Stimulated activated naive CD4-positive, alpha-beta T cell (primary cell): Measurements from ENCODE around the gene KCTD11.
"Not testable (repeated sequence)": the region's sequence is repeated elsewhere in the genome, so short reads cannot be mapped to it uniquely, and the experiment has no call there.

ENCODE experiments used
- DNase-seq, 6 experiments: peaks; one replicate each; lab custom pipeline; 2025; lab: John Stamatoyannopoulos, UW

KCTD11 gene

DNA sequence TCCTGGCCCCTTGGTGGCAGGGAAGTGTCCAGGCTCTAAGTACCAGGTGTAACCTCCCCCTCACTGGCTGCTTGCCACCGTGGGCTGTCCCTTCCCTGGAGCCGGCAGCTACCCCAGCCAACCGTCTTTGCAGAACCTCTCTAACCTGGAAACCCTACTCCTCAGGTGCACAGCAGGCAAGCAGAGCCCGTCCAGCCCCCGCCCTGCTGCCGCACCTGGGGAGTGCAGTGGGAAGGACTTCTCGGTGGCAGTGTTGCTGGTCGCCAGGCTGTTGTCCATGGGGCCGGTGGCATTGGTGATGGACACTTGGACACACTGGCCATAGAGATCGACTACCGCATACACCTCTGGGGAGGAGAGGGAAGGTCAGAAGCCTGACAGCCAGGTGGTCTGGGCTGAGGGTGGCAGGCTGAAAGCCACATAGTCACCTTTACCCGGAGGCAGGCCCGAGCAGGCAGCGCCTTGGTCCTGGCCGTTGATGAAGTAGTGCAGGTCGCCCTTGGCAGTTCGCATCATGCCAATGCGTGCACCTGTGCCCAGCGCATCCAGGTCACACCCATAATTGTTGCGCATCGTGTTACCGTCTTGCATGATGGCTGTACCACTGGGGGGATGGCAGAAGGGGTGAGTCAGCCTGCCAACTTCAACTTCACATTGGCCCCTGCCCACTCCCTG lies 29.3 kb upstream of the KCTD11 start:
- DNase-seq = no peak

DNA sequence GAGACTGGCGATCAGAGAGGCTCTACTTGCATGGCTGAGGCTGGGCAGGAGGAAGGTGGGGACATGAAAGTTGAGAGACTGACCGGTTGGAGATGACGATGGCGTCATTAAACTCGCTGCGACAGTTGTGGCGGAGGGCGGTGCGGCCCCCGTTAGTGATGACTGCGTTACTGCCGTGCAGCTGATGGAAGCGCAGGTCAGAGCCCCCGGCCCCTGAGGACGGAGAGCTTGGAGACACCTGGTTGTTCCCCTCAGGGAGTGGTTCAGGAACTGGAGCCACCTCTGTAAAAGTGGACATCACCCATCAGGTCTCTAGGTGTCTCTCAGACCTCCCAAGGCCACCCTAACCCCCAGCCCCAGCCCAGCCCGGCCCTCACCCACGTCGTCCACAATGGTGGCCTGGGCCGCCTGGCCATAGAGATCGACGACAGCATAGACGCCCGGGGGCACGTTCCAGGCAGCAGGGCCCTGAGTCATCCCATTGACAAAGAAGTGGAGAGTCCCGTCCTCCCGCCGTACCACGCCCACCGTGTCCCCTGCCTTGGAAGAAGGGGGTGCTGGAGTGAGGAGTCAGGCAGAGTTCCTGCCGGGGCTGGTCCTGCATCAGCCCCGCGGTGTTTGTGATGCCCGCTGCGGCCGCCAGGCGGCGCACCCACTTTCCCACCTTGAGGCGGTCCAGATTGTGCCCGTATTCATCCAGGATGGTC lies 28.1 kb upstream of the KCTD11 start:
- peak; percentile 34 to 70 (median 57) for DNase-seq

DNA sequence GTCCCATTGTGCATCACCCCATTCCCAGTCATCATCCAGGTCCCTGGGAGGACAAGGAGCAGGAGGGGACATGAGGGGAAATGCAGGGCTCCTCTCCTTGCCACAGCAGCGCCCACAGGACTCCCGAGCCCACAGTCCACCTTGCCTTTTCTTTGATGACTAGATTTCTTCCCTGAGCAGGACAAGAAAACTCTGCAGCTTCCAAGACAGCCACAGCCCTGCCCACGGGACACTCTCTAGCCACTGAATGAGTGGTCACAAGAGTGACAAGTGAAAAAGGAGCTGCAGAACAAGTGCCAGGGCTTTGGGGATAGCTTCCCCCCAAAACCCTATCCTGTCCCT lies 27.6 kb upstream of the KCTD11 start:
- no peak for DNase-seq

DNA sequence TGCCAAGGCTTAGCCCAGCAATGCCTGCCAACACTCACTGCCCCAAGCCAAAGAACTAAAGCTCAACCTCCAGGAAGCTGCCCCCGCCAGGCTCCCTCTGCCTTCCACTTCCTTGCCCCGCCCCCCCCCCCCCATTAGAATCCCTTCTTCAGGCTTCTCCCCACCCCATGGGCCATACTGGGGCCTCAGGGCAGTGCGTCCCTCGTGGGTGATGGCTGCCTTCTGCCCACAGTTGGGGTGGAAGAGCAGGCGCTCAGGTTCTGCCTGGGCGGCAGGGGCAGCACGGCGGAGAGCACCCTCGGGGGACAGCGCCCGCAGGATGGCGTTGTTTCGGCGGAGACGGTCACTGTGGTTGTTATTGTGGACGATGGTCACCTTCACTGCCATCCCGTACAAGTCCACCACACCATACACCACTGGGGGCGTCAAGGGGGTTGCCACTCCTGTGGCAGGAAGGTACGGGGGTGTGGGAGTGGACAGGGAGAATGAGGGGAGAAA lies 26.9 kb upstream of the KCTD11 start:
- DNase-seq = no peak

DNA sequence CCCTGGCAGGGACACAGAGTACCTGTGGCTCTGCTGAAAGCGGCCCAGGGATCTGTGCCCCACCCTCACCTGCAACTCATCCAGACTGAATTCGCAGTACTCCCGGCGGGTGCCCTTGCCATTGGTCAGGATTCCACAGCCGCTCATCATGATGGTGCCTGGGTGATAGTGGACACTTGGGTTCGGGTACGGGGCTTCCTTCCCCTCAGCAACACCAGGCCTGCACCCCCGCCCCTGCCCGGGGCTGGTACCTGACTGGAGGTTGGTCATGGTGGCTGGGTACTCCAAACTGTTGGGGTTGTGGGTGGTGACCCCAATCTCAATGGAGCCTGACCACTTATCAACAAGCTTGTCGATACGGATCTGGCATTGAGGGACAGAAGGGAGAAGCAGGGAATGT lies 25.8 kb upstream of the KCTD11 start:
- no peak for DNase-seq

DNA sequence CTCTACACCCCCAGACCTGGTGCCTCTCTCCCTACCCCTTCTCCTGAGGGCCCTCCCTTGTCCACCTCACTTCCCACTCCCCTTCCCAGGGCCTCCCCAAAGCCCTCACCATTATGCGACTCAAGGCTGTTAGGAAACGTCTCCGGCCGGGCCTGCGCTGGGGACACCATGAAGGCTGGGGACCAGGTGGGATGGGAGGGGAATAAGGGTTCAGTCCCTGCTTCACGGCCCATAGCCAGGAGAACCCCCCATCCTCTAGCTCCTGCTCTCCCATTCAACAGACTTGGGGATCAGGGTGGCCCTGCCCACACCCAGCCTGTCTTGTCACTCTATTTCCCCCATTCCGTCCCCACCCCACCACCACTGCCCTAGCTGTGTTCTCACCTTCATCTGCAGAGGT lies 24.9 kb upstream of the KCTD11 start:
- DNase-seq = no peak

DNA sequence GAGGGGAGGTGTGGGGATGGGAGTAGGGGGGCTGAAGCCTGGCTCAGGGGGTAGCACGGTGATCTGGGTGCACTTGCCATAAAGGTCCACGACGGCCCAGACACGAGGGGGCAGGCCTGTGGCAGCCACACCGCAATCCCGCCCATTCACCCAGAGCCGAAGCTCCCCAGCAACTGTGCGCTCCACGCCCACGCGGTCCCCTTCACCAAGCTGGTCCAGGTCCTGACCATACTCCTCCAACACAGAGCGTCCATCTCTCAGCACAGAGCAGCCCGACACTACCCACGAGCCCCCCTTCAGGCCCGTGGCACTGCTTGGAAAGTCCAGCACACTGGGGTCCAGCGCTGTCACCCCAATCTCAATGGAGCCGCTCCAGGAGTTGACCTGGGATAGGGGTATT lies 24.5 kb upstream of the KCTD11 start:
- DNase-seq = no peak

GRCh38 chr17:7328009-7328408 lies 24.0 kb upstream of the KCTD11 start:
- no peak for DNase-seq

GRCh38 chr17:7328840-7329373 lies 23.1 kb upstream of the KCTD11 start, which contains the start of gene NEURL4:
NEURL4 (minus strand) TSS chr17:7329335; CDS start chr17:7329312, 23 bp downstream.
- peak in 4 of 6 experiments; percentile 46 to 71 (median 54) for DNase-seq

DNA sequence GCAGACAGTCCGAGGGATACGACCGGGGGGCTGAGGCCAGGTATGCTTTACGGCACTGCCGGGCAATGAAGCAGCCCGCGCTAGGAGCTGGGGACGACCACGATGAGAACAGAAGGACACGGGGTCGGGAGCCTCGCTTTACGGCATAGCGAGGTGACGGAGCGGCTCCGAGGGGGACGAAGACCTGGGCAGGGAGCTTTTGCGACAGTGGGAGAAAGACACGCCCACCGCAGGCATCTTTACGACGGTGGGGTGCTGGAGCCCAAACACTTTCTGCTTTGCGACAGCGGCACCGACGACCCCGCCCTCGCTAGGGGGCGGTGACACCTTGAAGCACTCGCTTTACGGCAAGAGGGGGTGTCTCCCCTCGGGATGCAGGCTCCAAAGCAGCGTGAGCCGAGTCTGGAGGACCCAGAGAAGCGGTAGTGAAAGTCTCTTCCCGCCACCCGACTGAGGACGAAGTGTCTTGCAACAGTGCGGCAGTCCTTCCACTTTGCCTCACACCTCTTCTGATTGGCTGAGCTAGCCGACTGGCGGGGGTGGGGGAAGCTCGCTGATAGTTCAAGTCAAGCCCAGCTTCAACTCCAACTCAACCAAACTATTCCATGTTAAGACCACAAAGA lies 22.5 kb upstream of the KCTD11 start:
- peak; percentile 92 to 96 (median 96) for DNase-seq

DNA sequence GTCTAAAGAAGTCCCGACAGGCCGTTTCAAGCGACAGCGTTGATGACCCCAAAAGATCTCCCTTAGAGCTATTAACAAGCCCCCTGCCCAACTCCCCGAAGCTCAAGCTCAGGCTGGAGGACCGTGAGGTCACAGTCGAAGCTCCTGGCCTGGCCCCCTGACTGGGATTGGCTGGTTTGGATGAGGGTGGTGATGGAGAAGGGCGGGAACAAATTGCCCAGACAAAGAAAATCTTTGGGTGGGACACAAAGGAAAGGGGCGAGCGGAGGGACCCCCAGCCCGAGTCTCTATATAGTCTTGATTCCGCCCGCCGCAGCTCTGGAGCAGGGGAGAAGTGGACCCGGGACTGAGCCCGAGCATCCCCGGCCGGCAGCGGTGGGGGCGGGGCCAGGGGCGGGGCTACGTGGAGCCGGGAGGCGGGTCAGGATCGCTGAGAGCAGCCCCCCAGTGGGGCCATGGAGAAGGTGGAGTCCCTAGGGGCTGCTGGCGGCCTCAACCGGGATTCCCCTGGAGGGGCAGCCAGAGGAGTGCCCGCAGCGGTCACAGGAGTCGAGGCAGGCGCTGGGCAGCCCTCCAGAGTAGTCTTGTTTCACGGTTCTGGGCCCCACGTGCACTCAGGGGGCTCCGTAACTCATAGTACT lies 21.8 kb upstream of the KCTD11 start:
- DNase-seq = peak; percentile 68 to 93 (median 86)

- DNase-seq = no peak
Measured at GRCh38 chr17:7330638-7331015, 21.3 kb upstream of the KCTD11 start.

DNA sequence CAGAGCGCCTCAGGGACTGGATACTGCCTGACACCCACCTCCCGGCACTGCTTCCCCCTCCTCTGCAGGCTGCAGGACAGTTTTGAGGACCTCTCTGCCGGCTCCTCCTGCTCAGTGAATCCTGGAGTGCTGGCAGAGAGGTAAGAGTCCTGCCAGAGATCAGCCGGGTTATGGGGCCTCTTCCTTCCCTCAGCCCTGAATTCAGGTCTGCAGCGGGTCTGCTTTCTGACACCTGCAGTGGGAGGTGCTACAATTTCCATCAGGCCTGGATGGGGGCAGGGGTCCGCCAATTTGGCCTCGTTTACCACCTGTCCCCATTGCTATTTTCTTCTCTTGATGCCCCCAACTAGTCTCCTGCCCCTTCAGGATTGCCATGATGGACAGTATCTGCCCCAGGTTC lies 19.9 kb upstream of the KCTD11 start:
- no peak for DNase-seq

- DNase-seq = peak in 4 of 6 experiments; percentile 34 to 60 (median 54)
Measured at GRCh38 chr17:7332600-7333069, 19.3 kb upstream of the KCTD11 start.

GRCh38 chr17:7334938-7335538 lies 16.9 kb upstream of the KCTD11 start:
- DNase-seq = no peak

DNA sequence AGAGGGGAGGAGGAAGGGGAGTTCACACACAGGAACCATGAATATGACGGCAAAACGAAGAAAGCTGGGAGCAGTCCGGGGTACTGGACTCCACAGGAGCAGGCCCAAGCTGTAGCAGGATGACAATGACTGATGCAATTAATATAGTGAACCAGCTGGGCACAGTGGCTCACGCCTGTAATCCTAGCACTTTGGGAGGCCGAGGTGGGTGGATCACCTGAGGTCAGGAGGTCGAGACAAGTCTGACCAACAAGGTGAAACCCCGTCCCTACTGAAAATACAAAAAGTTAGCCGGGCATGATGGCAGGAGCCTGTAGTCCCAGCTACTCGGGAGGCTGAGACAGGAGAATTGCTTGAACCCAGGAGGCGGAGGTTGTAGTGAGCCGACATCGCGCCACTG lies 16.2 kb upstream of the KCTD11 start:
- not testable (repeated sequence) for DNase-seq

DNA sequence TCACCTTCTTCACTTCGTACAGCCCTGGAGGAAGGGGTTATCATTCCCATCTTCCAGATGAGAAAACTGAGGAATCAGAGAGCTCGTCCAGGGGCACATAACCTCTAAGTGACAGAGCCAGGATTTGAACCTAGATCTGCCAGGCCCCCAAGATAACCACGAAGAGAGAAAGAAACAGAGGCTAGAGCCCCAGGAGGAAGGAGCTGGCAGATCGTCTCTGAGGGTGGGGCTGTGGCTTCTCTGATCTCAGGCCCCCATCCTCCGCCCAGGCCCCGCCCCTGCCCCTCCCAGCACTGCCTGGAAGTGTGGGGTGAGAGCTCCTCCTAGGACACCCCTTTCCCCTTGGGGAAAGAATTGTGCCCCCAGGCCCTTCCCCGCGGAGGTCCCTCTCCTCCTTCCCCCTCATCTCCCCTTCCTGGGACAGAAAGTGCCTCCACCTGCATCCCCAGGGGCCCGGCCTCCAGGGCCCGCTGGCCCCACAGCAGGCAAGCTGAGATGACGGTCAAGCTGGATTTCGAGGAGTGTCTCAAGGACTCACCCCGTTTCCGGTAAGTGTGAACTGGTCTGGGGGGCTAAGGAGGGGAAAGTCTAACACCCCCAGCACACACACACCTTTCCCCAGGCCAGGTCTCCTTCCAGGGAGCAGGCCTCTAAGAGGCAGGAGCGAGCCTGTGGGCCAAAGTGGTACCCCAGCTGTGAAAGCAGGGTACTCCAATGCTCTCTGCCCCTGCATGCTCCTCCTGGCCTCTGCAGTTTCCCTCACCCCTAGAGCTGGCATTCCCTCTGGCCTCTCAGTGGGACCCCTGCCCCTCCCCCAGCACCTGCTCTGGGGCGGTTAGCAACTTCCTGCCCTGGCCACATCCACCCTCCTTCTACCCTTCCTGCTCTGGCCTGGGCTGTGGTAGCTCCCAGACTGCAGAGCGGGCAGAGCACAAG lies 15.5 kb upstream of the KCTD11 start, which contains the start of gene ACAP1:
ACAP1 (plus strand) TSS at position 290 of the 936 bp plus-strand sequence; CDS start at position 496, 206 bp downstream.
- peak; percentile 69 to 83 (median 78) for DNase-seq

DNA sequence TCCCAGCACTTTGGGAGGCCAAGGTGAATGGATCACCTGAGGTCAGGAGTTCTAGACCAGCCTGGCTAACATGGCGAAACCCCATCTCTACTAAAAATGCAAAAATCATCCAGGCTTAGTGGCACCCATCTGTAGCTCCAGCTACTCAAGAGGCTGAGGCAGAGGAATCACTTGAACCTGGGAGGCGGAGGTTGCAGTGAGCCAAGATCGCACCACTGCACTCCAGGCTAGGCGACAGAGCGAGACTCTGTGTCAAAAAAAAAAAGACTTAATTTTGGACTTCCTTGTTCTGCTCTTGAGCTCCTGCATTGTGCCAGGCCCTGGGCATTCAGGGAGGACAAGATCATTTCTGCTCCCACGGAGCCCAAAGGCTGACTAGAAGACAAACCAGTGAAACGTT lies 14.4 kb upstream of the KCTD11 start:
- not testable (repeated sequence) for DNase-seq

DNA sequence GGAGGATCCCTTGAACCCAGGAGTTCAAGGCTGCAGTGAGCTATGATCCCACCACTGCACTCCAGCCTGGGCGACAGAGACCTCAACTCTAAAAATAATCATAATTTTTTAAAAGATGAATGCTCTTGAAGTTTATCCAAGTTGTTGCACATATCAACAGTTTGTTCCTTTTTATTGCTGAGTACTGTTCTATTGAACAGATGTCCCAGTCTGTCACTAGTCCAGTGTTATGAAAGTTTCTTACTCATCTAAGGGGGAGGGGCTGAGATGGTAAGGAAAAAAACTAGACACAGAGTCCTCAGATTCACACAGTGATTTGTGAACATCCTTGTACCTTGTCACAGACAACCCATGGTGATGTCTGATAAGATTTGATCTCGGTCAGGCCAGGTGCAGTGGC lies 11.8 kb upstream of the KCTD11 start:
- DNase-seq = no peak

DNA sequence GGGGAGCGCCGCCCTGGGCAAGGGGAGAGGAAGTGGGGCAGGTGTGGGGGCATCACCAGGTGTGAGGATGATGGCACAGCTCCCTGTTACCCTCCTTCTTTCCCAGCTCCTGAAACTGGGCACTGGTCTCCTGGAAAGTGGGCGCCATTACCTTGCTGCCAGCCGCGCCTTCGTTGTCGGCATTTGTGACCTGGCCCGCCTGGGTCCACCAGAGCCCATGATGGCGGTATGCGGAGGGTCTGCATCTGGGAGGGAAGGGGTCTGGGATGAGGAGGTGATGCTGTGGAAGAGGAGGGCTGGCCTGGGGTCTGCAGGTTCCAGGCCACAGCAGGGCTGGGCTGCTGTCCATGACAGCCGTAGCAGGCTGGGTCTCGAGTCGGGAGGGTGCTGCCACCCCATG lies 10.1 kb upstream of the KCTD11 start:
- no peak for DNase-seq
